ENCODE results near the gene CES1. TPM values are rescaled to one million over a fixed set of nuclear protein-coding genes. Genes with fewer than 3 reads are reported as not detected.
A peak's percentile ranks its signal among the peaks of the same experiment; 100 is the strongest.
"Not testable (repeated sequence)": the region's sequence is repeated elsewhere in the genome, so short reads cannot be mapped to it uniquely, and the experiment has no call there.

The CES1 gene
- total RNA-seq, 1 donor from 2014 or later, result not detected

- no peak for DNase-seq (ENCODE audit: low spot score)
- H3K9me3 Mint-ChIP-seq, result no peaks in the 10 kb centered on the region
- H3K36me3 Mint-ChIP-seq (ENCODE audit: low read depth), result no peaks in the 10 kb centered on the region
- no peak overlapping the region for H3K4me3 Mint-ChIP-seq (ENCODE audit: low read depth)
- H3K4me1 Mint-ChIP-seq (ENCODE audit: low read depth), result peaks cover 2% of the 10 kb centered on the region
- intact Hi-C loops (cut with micrococcal nuclease), result no loop called here
- no peaks in the 10 kb centered on the region for H3K27me3 Mint-ChIP-seq (ENCODE audit: low read depth)
- H3K27ac Mint-ChIP-seq, result no peak overlapping the region
These were observed 58.9 kb downstream of the CES1 start for GRCh38 chr16:55773859-55774549.

GRCh38 chr16:55765161-55765560 is 67.7 kb downstream of the CES1 start:
- DNase-seq (ENCODE audit: low spot score), result no peak
- H3K4me3 Mint-ChIP-seq (ENCODE audit: low read depth), result no peak overlapping the region
- H3K36me3 Mint-ChIP-seq (ENCODE audit: low read depth), result no peaks in the 10 kb centered on the region
- peaks cover 8% of the 10 kb centered on the region for H3K27me3 Mint-ChIP-seq (ENCODE audit: low read depth)
- peaks cover 2% of the 10 kb centered on the region for H3K4me1 Mint-ChIP-seq (ENCODE audit: low read depth)
- no peaks in the 10 kb centered on the region for H3K9me3 Mint-ChIP-seq
- intact Hi-C loops (cut with micrococcal nuclease), result no loop called here
- no peak overlapping the region for H3K27ac Mint-ChIP-seq

- peaks cover 18% of the 10 kb centered on the region for H3K27me3 Mint-ChIP-seq (ENCODE audit: low read depth)
- intact Hi-C loops (cut with micrococcal nuclease), result no loop called here
- no peaks in the 10 kb centered on the region for H3K36me3 Mint-ChIP-seq (ENCODE audit: low read depth)
- peaks cover 2% of the 10 kb centered on the region for H3K4me1 Mint-ChIP-seq (ENCODE audit: low read depth)
- H3K4me3 Mint-ChIP-seq (ENCODE audit: low read depth), result no peak overlapping the region
- H3K27ac Mint-ChIP-seq, result no peak overlapping the region
- DNase-seq (ENCODE audit: low spot score), result no peak
- peaks cover 4% of the 10 kb centered on the region for H3K9me3 Mint-ChIP-seq
These were observed 72.4 kb downstream of the CES1 start for GRCh38 chr16:55760310-55761001.

- H3K36me3 Mint-ChIP-seq (ENCODE audit: low read depth); H3K9me3 Mint-ChIP-seq; DNase-seq (ENCODE audit: low spot score); intact Hi-C loops (cut with micrococcal nuclease); H3K27ac Mint-ChIP-seq; H3K4me3 Mint-ChIP-seq (ENCODE audit: low read depth); H3K4me1 Mint-ChIP-seq (ENCODE audit: low read depth): not testable (repeated sequence)
- H3K27me3 Mint-ChIP-seq (ENCODE audit: low read depth), result peaks cover 18% of the 10 kb centered on the region
These were observed 73.0 kb downstream of the CES1 start for GRCh38 chr16:55759965-55760309.

GRCh38 chr16:55757595-55758527 is 75.0 kb downstream of the CES1 start:
- Mint-ChIP-seq H3K4me1 (ENCODE audit: low read depth) (peaks cover 14% of the 10 kb centered on the region), H3K9me3 (peaks cover 25% of the 10 kb centered on the region), H3K36me3 (ENCODE audit: low read depth) (peaks cover 16% of the 10 kb centered on the region), H3K27me3 (ENCODE audit: low read depth) (peaks cover 18% of the 10 kb centered on the region)
- H3K27ac Mint-ChIP-seq; DNase-seq (ENCODE audit: low spot score); H3K4me3 Mint-ChIP-seq (ENCODE audit: low read depth); intact Hi-C loops (cut with micrococcal nuclease): not testable (repeated sequence)

- Mint-ChIP-seq H3K36me3 (ENCODE audit: low read depth) (peaks cover 22% of the 10 kb centered on the region), H3K4me3 (ENCODE audit: low read depth) (no peak overlapping the region), H3K4me1 (ENCODE audit: low read depth) (peaks cover 22% of the 10 kb centered on the region), H3K9me3 (peaks cover 34% of the 10 kb centered on the region), H3K27ac (no peak overlapping the region), H3K27me3 (ENCODE audit: low read depth) (peaks cover 14% of the 10 kb centered on the region)
- intact Hi-C loops (cut with micrococcal nuclease), result no loop called here
- DNase-seq (ENCODE audit: low spot score), result no peak
These were observed 75.9 kb downstream of the CES1 start for GRCh38 chr16:55756963-55757362.

- Mint-ChIP-seq H3K9me3 (peaks cover 36% of the 10 kb centered on the region), H3K36me3 (ENCODE audit: low read depth) (peaks cover 26% of the 10 kb centered on the region)
- intact Hi-C loops (cut with micrococcal nuclease), result no loop called here
These were observed 78.8 kb downstream of the CES1 start for GRCh38 chr16:55754056-55754455.

GRCh38 chr16:55753145-55753631 is 79.7 kb downstream of the CES1 start:
- Mint-ChIP-seq H3K27ac (peak overlapping the region; percentile 78), H3K9me3 (peaks cover 36% of the 10 kb centered on the region), H3K4me1 (ENCODE audit: low read depth) (peaks cover 20% of the 10 kb centered on the region), H3K36me3 (ENCODE audit: low read depth) (peaks cover 26% of the 10 kb centered on the region)
- DNase-seq (ENCODE audit: low spot score); H3K27me3 Mint-ChIP-seq (ENCODE audit: low read depth); intact Hi-C loops (cut with micrococcal nuclease); H3K4me3 Mint-ChIP-seq (ENCODE audit: low read depth): not testable (repeated sequence)

More at GRCh38 chr16:55754056-55754455, 78.8 kb downstream of the CES1 start:
- H3K4me3 Mint-ChIP-seq (ENCODE audit: low read depth), result no peak overlapping the region
- H3K27me3 Mint-ChIP-seq (ENCODE audit: low read depth), result peaks cover 2% of the 10 kb centered on the region
- no peak for DNase-seq (ENCODE audit: low spot score)
- H3K4me1 Mint-ChIP-seq (ENCODE audit: low read depth), result peaks cover 20% of the 10 kb centered on the region
- H3K27ac Mint-ChIP-seq, result peak overlapping the region; percentile 51

Other genes starting within 250 kb of the CES1 start
- gene SLC6A2, start 177.1 kb downstream of the CES1 start, total RNA-seq, result not detected in 2 replicates
- gene CES5A, start 42.3 kb upstream of the CES1 start, total RNA-seq, result not detected in 2 replicates

Data from activated T-helper 2 cell treated with anti-CD3 and anti-CD28 coated beads, Interferon-gamma antibody, Interleukin-2, Interleukin-4, amounts not matched to agents 10 μg/mL and 5 μg/mL and 100 μg/mL, durations not matched to agents 14 hours and 24 hours and 36 hours (primary cell).